Measurements from ENCODE around the gene OAF.

- TF ChIP-seq, protein P1, sequence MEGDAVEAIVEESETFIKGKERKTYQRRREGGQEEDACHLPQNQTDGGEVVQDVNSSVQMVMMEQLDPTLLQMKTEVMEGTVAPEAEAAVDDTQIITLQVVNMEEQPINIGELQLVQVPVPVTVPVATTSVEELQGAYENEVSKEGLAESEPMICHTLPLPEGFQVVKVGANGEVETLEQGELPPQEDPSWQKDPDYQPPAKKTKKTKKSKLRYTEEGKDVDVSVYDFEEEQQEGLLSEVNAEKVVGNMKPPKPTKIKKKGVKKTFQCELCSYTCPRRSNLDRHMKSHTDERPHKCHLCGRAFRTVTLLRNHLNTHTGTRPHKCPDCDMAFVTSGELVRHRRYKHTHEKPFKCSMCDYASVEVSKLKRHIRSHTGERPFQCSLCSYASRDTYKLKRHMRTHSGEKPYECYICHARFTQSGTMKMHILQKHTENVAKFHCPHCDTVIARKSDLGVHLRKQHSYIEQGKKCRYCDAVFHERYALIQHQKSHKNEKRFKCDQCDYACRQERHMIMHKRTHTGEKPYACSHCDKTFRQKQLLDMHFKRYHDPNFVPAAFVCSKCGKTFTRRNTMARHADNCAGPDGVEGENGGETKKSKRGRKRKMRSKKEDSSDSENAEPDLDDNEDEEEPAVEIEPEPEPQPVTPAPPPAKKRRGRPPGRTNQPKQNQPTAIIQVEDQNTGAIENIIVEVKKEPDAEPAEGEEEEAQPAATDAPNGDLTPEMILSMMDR (IDR thresholded peaks at IDR 0.05), result no peak
- TF ChIP-seq POLR2A (IDR thresholded peaks at IDR 0.05), result no peak
These were observed 46.5 kb downstream of the OAF start for GRCh38 chr11:120257346-120257745.
